Mammary epithelial cell (primary cell): ENCODE data around the gene NLRP8.

Experiments
- CTCF ChIP-seq, 2 donors: IDR thresholded peaks in 1 of 2; conservative IDR thresholded peaks in 1 of 2; 2 replicates each; pipeline ENCODE4 v1.5.1; 2011 to 2012; ENCODE audit warnings: inconsistent platforms in 2 of 2, low read length in 2 of 2, mild to moderate bottlenecking in 2 of 2, control low read depth in 1 of 2, low read depth in 1 of 2; ENCODE audit not compliant: insufficient read depth in 1 of 2; ENCODE audit errors: extremely low read depth in 1 of 2
- EZH2 ChIP-seq: IDR thresholded peaks from 2 replicates; pipeline ENCODE4 v1.6.1; 2012; ENCODE audit warnings: low read length, inconsistent platforms, borderline replicate concordance

GRCh38 chr19:55985254-55985653, 37.6 kb downstream of the NLRP8 start:
- TF ChIP-seq CTCF (conservative IDR thresholded peaks at IDR 0.05 in 1 of 2, IDR thresholded peaks at IDR 0.05 in 1 of 2; ENCODE audit: extremely low read depth in 1 of 2, insufficient read depth in 1 of 2, low read depth in 1 of 2, low read length in 2 of 2) (no peak), EZH2 (no peak)
